Measurements from ENCODE around the gene SLC6A2.

Gene SLC6A2

DNA sequence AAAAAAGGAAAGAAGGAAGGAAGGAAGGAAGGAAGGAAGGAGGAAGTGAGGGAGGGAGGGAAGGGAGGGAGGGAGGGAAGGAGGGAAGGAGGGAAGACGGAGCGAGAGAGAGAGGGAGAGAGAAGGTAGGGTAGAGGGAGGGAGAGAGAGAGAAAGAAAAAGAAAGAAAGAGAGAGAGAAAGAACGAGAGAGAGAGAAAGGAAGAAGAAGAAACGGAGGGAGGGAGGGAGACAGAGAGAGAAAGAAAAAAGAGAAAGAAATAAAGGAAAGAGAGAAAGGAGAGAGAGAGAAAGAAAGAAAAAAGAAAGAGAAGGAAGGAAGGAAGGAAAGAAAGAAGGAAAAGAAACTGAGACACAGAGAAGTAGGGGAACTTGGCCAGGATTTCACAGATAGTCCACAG is 8.4 kb upstream of the SLC6A2 start:
- H2BK120ac ChIP-seq (ENCODE audit: low read depth, low read length), result no peak overlapping the region
- H2AFZ ChIP-seq (ENCODE audit: low read depth, low read length), result no peak overlapping the region
- no peaks in the 10 kb centered on the region for H3K9me3 ChIP-seq (ENCODE audit: control insufficient read depth, low read length)
- no peak overlapping the region for H3K9ac ChIP-seq (ENCODE audit: low read length)
- H4K8ac ChIP-seq (ENCODE audit: low read length), result no peak overlapping the region
- H3K14ac ChIP-seq (ENCODE audit: low read length in 2 of 2), result no peak overlapping the region
- no peak for DNase-seq
- no peak overlapping the region for H3K4me2 ChIP-seq (ENCODE audit: low read length, poor library complexity, severe bottlenecking)
- no peak overlapping the region for H3K4me3 ChIP-seq (ENCODE audit: insufficient read depth in 1 of 2, low read depth in 1 of 2, low read length in 2 of 2)
- H2BK15ac ChIP-seq (ENCODE audit: low read depth, poor library complexity, severe bottlenecking), result no peak overlapping the region
- no peak overlapping the region for H2AK5ac ChIP-seq (ENCODE audit: low read length, severe bottlenecking)
- H3K23ac ChIP-seq (ENCODE audit: low read length in 2 of 2), result no peak overlapping the region
- no peaks in the 10 kb centered on the region for H3K36me3 ChIP-seq (ENCODE audit: control insufficient read depth in 1 of 2, insufficient read depth in 2 of 2, low read depth in 1 of 2, low read length in 2 of 2)
- no peak overlapping the region for H3K27ac ChIP-seq (ENCODE audit: low read length, poor library complexity, severe bottlenecking)
- no peak overlapping the region for H4K91ac ChIP-seq (ENCODE audit: low read length)
- peaks cover 8 to 51% of the 10 kb centered on the region in 2 experiments for H3K27me3 ChIP-seq (ENCODE audit: control insufficient read depth in 1 of 2, insufficient read depth in 1 of 2, low read length in 2 of 2)
- H3K4ac ChIP-seq (ENCODE audit: low read depth in 1 of 2, low read length in 2 of 2), result no peak overlapping the region
- H3K18ac ChIP-seq (ENCODE audit: low read depth in 1 of 2, low read length in 2 of 2), result no peak overlapping the region
- H3K79me1 ChIP-seq (replicated peaks; ENCODE audit: low read length, poor library complexity, severe bottlenecking), result no peaks in the 10 kb centered on the region
- no peak overlapping the region for H2BK12ac ChIP-seq (ENCODE audit: low read length in 2 of 2)
- no peaks in the 10 kb centered on the region for H3K4me1 ChIP-seq (ENCODE audit: control insufficient read depth, insufficient read depth, low read depth, low read length)
- 76% methylated on average over 4 of the region's 4 CpGs for WGBS
- H2BK5ac ChIP-seq (ENCODE audit: low read depth, low read length, poor library complexity, severe bottlenecking), result no peak overlapping the region

DNA sequence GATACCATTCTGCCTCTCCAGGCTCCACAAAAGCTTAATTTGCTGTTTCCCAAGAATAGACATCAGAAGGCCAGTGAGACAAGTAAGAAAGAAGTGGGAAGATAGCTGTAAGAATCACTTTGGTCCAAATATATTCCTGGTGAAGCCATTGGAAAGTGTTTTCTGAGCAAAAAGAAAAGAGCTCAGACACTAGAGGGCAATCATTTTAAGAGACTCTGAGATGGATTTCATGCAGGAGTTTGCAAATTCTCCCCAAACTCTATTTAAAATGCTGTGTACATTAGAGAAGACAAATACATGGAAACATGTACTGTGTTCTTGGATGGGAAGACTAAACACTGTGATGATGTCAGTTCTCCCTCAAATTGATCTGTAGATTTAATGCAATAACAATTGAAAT is 8.0 kb upstream of the SLC6A2 start:
- Histone ChIP-seq H3K9me3 (ENCODE audit: control insufficient read depth, low read length) (no peaks in the 10 kb centered on the region), H2AFZ (ENCODE audit: low read depth, low read length) (no peak overlapping the region), H2BK15ac (ENCODE audit: low read depth, poor library complexity, severe bottlenecking) (no peak overlapping the region), H3K27ac (ENCODE audit: low read length, poor library complexity, severe bottlenecking) (no peak overlapping the region), H3K4me3 (ENCODE audit: insufficient read depth in 1 of 2, low read depth in 1 of 2, low read length in 2 of 2) (no peak overlapping the region), H2BK120ac (ENCODE audit: low read depth, low read length) (no peak overlapping the region), H3K23ac (ENCODE audit: low read length in 2 of 2) (no peak overlapping the region), H3K14ac (ENCODE audit: low read length in 2 of 2) (no peak overlapping the region), H3K27me3 (ENCODE audit: control insufficient read depth in 1 of 2, insufficient read depth in 1 of 2, low read length in 2 of 2) (peaks cover 12 to 56% of the 10 kb centered on the region in 2 experiments), H3K4ac (ENCODE audit: low read depth in 1 of 2, low read length in 2 of 2) (no peak overlapping the region), H2AK5ac (ENCODE audit: low read length, severe bottlenecking) (no peak overlapping the region), H4K8ac (ENCODE audit: low read length) (no peak overlapping the region), H3K18ac (ENCODE audit: low read depth in 1 of 2, low read length in 2 of 2) (no peak overlapping the region), H4K91ac (ENCODE audit: low read length) (no peak overlapping the region), H3K79me1 (replicated peaks; ENCODE audit: low read length, poor library complexity, severe bottlenecking) (no peaks in the 10 kb centered on the region), H3K36me3 (ENCODE audit: control insufficient read depth in 1 of 2, insufficient read depth in 2 of 2, low read depth in 1 of 2, low read length in 2 of 2) (no peaks in the 10 kb centered on the region), H2BK5ac (ENCODE audit: low read depth, low read length, poor library complexity, severe bottlenecking) (no peak overlapping the region), H2BK12ac (ENCODE audit: low read length in 2 of 2) (no peak overlapping the region), H3K4me2 (ENCODE audit: low read length, poor library complexity, severe bottlenecking) (no peak overlapping the region), H3K4me1 (ENCODE audit: control insufficient read depth, insufficient read depth, low read depth, low read length) (no peaks in the 10 kb centered on the region), H3K9ac (ENCODE audit: low read length) (no peak overlapping the region)
- no peak for DNase-seq

DNA sequence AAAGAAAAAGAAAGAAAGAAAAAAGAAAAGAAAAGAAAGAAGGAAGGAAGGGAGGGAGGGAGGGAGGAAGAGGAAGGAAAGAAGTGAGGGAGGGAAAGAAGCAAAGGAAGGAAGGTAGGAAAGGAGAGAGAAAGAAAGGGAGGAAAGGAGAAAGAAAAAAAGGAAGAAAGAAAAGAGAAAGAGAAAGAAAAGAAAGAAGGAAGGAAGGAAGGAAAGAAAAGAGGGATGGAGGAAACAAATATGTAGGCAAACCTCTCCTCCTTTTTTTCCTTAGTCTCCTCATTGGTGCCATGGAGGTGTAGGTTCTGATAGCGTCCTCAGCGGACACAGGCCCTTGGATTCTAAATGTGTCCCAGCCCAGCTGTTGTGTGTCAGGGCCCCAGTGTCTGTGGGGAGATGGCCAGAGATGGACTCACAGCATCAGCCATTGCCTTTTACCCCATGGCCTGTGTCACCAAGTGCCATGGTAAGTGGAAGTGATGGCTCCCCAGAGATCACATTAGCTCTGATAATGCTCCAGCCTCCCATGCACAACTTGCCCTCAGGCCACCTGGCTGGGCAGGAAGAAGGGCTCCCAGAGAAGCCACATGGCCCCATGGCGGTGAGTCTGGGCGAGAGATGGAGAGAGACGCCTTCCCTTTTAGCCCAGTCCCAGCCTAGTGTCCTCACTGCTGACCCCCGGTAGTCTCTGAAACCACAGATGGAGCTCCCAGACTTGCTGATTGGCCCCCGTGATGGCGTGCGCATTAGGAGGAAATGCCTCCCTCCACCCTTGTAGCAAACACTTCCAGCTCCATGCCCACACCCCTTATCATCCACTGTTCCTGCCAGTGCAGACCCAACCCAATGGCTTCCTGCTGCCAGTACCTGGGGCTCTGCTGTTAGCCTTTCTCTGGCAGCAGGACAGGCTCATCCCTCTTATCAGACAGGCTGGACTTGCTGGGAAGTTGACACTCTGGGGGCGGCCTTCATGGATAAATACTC is 3.7 kb upstream of the SLC6A2 start:
- Histone ChIP-seq H2BK120ac (ENCODE audit: low read depth, low read length) (no peak overlapping the region), H3K14ac (ENCODE audit: low read length in 2 of 2) (no peak overlapping the region), H3K4me2 (ENCODE audit: low read length, poor library complexity, severe bottlenecking) (no peak overlapping the region), H3K27me3 (ENCODE audit: control insufficient read depth in 1 of 2, insufficient read depth in 1 of 2, low read length in 2 of 2) (peaks cover 51 to 77% of the 10 kb centered on the region in 2 experiments), H4K8ac (ENCODE audit: low read length) (no peak overlapping the region), H3K36me3 (ENCODE audit: control insufficient read depth in 1 of 2, insufficient read depth in 2 of 2, low read depth in 1 of 2, low read length in 2 of 2) (no peaks in the 10 kb centered on the region), H3K23ac (ENCODE audit: low read length in 2 of 2) (no peak overlapping the region), H3K4ac (ENCODE audit: low read depth in 1 of 2, low read length in 2 of 2) (no peak overlapping the region), H2BK15ac (ENCODE audit: low read depth, poor library complexity, severe bottlenecking) (no peak overlapping the region), H2AFZ (ENCODE audit: low read depth, low read length) (no peak overlapping the region), H4K91ac (ENCODE audit: low read length) (peak overlapping the region; percentile 35), H2BK12ac (ENCODE audit: low read length in 2 of 2) (no peak overlapping the region), H3K79me1 (replicated peaks; ENCODE audit: low read length, poor library complexity, severe bottlenecking) (no peaks in the 10 kb centered on the region), H3K4me1 (ENCODE audit: control insufficient read depth, insufficient read depth, low read depth, low read length) (peaks cover 6% of the 10 kb centered on the region), H3K9ac (ENCODE audit: low read length) (no peak overlapping the region), H2AK5ac (ENCODE audit: low read length, severe bottlenecking) (no peak overlapping the region), H3K9me3 (ENCODE audit: control insufficient read depth, low read length) (no peaks in the 10 kb centered on the region), H3K4me3 (ENCODE audit: insufficient read depth in 1 of 2, low read depth in 1 of 2, low read length in 2 of 2) (no peak overlapping the region), H3K27ac (ENCODE audit: low read length, poor library complexity, severe bottlenecking) (no peak overlapping the region), H3K18ac (ENCODE audit: low read depth in 1 of 2, low read length in 2 of 2) (no peak overlapping the region), H2BK5ac (ENCODE audit: low read depth, low read length, poor library complexity, severe bottlenecking) (no peak overlapping the region)
- DNase-seq, result no peak
- 74% methylated on average over 10 of the region's 10 CpGs for WGBS

DNA sequence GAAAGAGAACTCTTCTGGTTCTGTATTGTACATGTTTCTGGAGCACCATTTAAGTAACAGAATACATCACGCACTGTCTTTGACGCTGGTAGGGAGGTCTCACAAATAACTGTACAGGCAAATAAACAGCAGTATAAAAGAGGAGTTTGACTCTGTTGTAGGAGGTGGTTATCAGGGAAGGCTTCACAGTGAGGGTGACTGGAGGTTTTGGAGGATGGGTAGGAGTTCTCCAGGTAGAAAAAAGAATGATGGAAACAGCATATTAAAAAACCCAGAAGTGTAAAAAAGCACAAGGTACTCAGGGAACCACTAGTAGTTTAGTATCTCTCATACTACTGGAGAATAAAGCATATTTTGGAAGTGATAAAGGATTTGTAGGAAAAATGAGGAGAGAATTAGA is 2.7 kb upstream of the SLC6A2 start:
- Histone ChIP-seq H3K4me1 (ENCODE audit: control insufficient read depth, insufficient read depth, low read depth, low read length) (peaks cover 6% of the 10 kb centered on the region), H2BK12ac (ENCODE audit: low read length in 2 of 2) (no peak overlapping the region), H2BK15ac (ENCODE audit: low read depth, poor library complexity, severe bottlenecking) (no peak overlapping the region), H3K4ac (ENCODE audit: low read depth in 1 of 2, low read length in 2 of 2) (no peak overlapping the region), H2AFZ (ENCODE audit: low read depth, low read length) (no peak overlapping the region), H4K91ac (ENCODE audit: low read length) (no peak overlapping the region), H3K36me3 (ENCODE audit: control insufficient read depth in 1 of 2, insufficient read depth in 2 of 2, low read depth in 1 of 2, low read length in 2 of 2) (no peaks in the 10 kb centered on the region), H3K79me1 (replicated peaks; ENCODE audit: low read length, poor library complexity, severe bottlenecking) (no peaks in the 10 kb centered on the region), H2AK5ac (ENCODE audit: low read length, severe bottlenecking) (no peak overlapping the region), H3K9me3 (ENCODE audit: control insufficient read depth, low read length) (no peaks in the 10 kb centered on the region), H2BK120ac (ENCODE audit: low read depth, low read length) (no peak overlapping the region), H4K8ac (ENCODE audit: low read length) (no peak overlapping the region), H3K14ac (ENCODE audit: low read length in 2 of 2) (no peak overlapping the region), H3K27me3 (ENCODE audit: control insufficient read depth in 1 of 2, insufficient read depth in 1 of 2, low read length in 2 of 2) (peaks cover 61 to 84% of the 10 kb centered on the region in 2 experiments), H3K18ac (ENCODE audit: low read depth in 1 of 2, low read length in 2 of 2) (no peak overlapping the region), H3K4me3 (ENCODE audit: insufficient read depth in 1 of 2, low read depth in 1 of 2, low read length in 2 of 2) (no peak overlapping the region), H3K4me2 (ENCODE audit: low read length, poor library complexity, severe bottlenecking) (no peak overlapping the region), H3K23ac (ENCODE audit: low read length in 2 of 2) (no peak overlapping the region), H3K27ac (ENCODE audit: low read length, poor library complexity, severe bottlenecking) (no peak overlapping the region), H3K9ac (ENCODE audit: low read length) (no peak overlapping the region), H2BK5ac (ENCODE audit: low read depth, low read length, poor library complexity, severe bottlenecking) (no peak overlapping the region)
- 83% methylated on average over 2 of the region's 2 CpGs for WGBS
- no peak for DNase-seq
